Keratinocyte (primary cell): Measurements from ENCODE around the gene GFOD2. TPM values are rescaled to one million over a fixed set of nuclear protein-coding genes. Genes with fewer than 3 reads are reported as not detected.

ENCODE experiments used
- DNase-seq: peaks from one replicate; pipeline ENCODE4 v3.0.0-alpha.2; 2011; ENCODE audit warnings: low read depth, missing footprints, low spot score
- FAIRE-seq: peaks from 2 replicates; lab custom pipeline; 2011; peaks lifted over from hg19 to GRCh38; lab: Jason Lieb, UNC
- H2AFZ ChIP-seq: 2 replicates; pipeline ENCODE4 v1.6.0; 2012; ENCODE audit warnings: low read length, control low read depth, inconsistent platforms; ENCODE audit not compliant: control insufficient read depth
- H3K27ac ChIP-seq: 2 replicates; pipeline ENCODE4 v1.5.1; 2011; ENCODE audit warnings: low read length; ENCODE audit not compliant: control insufficient read depth, insufficient read depth
- H3K27me3 ChIP-seq: 3 replicates; pipeline ENCODE4 v1.6.0; 2011; ENCODE audit warnings: low read length; ENCODE audit not compliant: control insufficient read depth, insufficient read depth; ENCODE audit errors: extremely low read depth
- H3K36me3 ChIP-seq, 2 experiments: 2 replicates in 1 of 2; 3 replicates in 1 of 2; pipeline ENCODE4 v1.5.1; 2011; ENCODE audit warnings: low read length in 2 of 2, mild to moderate bottlenecking in 1 of 2; ENCODE audit not compliant: control insufficient read depth in 2 of 2, insufficient read depth in 2 of 2; ENCODE audit errors: extremely low read depth in 1 of 2
- H3K4me1 ChIP-seq: 3 replicates; pipeline ENCODE4 v1.5.1; 2011; ENCODE audit warnings: low read length; ENCODE audit not compliant: control insufficient read depth, insufficient read depth; ENCODE audit errors: extremely low read depth
- H3K4me2 ChIP-seq: 3 replicates; pipeline ENCODE4 v1.6.0; 2011; ENCODE audit warnings: low read depth, low read length; ENCODE audit not compliant: control insufficient read depth, insufficient read depth; ENCODE audit errors: extremely low read depth
- H3K4me3 ChIP-seq, 3 experiments: fragments of 200-600 bp in 1 of 3; sonication (generic) in 1 of 3; 2 replicates in 2 of 3; 3 replicates in 1 of 3; pipeline ENCODE4 v1.5.1; 2011 to 2016; ENCODE audit warnings: low read length in 3 of 3, mild to moderate bottlenecking in 3 of 3, control low read depth in 2 of 3, inconsistent platforms in 1 of 3, low read depth in 1 of 3, mixed read lengths in 1 of 3, mixed run types in 1 of 3, moderate library complexity in 1 of 3; ENCODE audit not compliant: control insufficient read depth in 2 of 3, insufficient read depth in 2 of 3; ENCODE audit errors: extremely low read depth in 1 of 3
- H3K79me2 ChIP-seq: 2 replicates; pipeline ENCODE4 v1.6.0; 2012; ENCODE audit warnings: low read length; ENCODE audit not compliant: control insufficient read depth, insufficient read depth
- H3K9ac ChIP-seq: 3 replicates; pipeline ENCODE4 v1.6.0; 2011; ENCODE audit warnings: low read length; ENCODE audit not compliant: control insufficient read depth, insufficient read depth; ENCODE audit errors: extremely low read depth
- H3K9me1 ChIP-seq: 3 replicates; pipeline ENCODE4 v1.6.0; 2011; ENCODE audit warnings: low read length; ENCODE audit not compliant: control insufficient read depth, insufficient read depth; ENCODE audit errors: extremely low read depth
- H3K9me3 ChIP-seq: 2 replicates; pipeline ENCODE4 v1.5.1; 2012; ENCODE audit warnings: low read depth, low read length; ENCODE audit not compliant: control insufficient read depth
- H4K20me1 ChIP-seq: 3 replicates; pipeline ENCODE4 v1.6.0; 2011; ENCODE audit warnings: low read length; ENCODE audit not compliant: control insufficient read depth, insufficient read depth; ENCODE audit errors: extremely low read depth
- CTCF ChIP-seq, 3 experiments: IDR thresholded peaks in 1 of 3; conservative IDR thresholded peaks in 1 of 3; optimal IDR thresholded peaks in 1 of 3; 2 replicates in 2 of 3; 3 replicates in 1 of 3; pipeline versions ENCODE3 to v1.5.1; 2011; ENCODE audit warnings: low read length in 3 of 3, mild to moderate bottlenecking in 3 of 3, moderate library complexity in 2 of 3, control low read depth in 1 of 3, inconsistent platforms in 1 of 3; ENCODE audit not compliant: insufficient read depth in 2 of 3; ENCODE audit errors: extremely low read depth in 1 of 3
- EZH2 ChIP-seq: IDR thresholded peaks from one replicate; pipeline ENCODE4 v1.6.1; 2012; ENCODE audit warnings: inconsistent platforms, mild to moderate bottlenecking, low read length, moderate library complexity
- dilution Hi-C: fragments of 300-500 bp; cut with MboI; formaldehyde crosslinking; loops from one replicate; pipeline ENCODE4 v1.7.0; 2020; ENCODE audit warnings: low sequenced_read_pairs; ENCODE audit not compliant: extremely low pct_ligation_motif_present
- polyA plus RNA-seq, 5 experiments: library from polyadenylated mRNA; depleted of rRNA in 3 of 5; stranded (reverse) in 3 of 5; stranded (forward) in 1 of 5; unstranded in 1 of 5; fragments of >200 nt; gene quantifications; 1 replicate in 1 of 5; 2 replicates in 3 of 5; 3 replicates in 1 of 5; pipeline versions ENCODE4 v1.2.1 to v1.2.3, GENCODE V29; 2011 to 2012; ENCODE audit warnings: missing spikeins in 2 of 5, low read depth in 1 of 5, low replicate concordance in 1 of 5

GFOD2 gene
- polyA plus RNA-seq, 1 donor (not counting 4 experiments of a cell fraction or from before 2014, with no cell fraction given), result 13.2 TPM

- dilution Hi-C loops, result no loop called here
- no peaks in the 10 kb centered on the region for H3K9me3 ChIP-seq
- H3K27ac ChIP-seq, result no peak overlapping the region
- H3K4me1 ChIP-seq, result no peaks in the 10 kb centered on the region
- DNase-seq (no peak), FAIRE-seq (no peak)
- H3K79me2 ChIP-seq, result no peaks in the 10 kb centered on the region
- H3K27me3 ChIP-seq, result peaks cover 81% of the 10 kb centered on the region
- H4K20me1 ChIP-seq, result peaks cover 2% of the 10 kb centered on the region
- H3K4me3 ChIP-seq, result no peak overlapping the region
- no peak overlapping the region for H3K4me2 ChIP-seq
- H2AFZ ChIP-seq, result no peak overlapping the region
- no peaks in the 10 kb centered on the region for H3K36me3 ChIP-seq
- H3K9me1 ChIP-seq, result no peaks in the 10 kb centered on the region
- no peak for TF ChIP-seq CTCF (optimal IDR thresholded peaks at IDR 0.05 in 1 of 3, IDR thresholded peaks at IDR 0.05 in 1 of 3, conservative IDR thresholded peaks at IDR 0.05 in 1 of 3; ENCODE audit: extremely low read depth in 1 of 3, insufficient read depth in 2 of 3, low read length in 3 of 3)
- no peak for TF ChIP-seq EZH2
- H3K9ac ChIP-seq, result no peak overlapping the region
Observed at GRCh38 chr16:67651847-67652246, 67.3 kb downstream of the GFOD2 start.

GRCh38 chr16:67651039-67651438 lies 68.1 kb downstream of the GFOD2 start:
- H3K9me1 ChIP-seq, result no peaks in the 10 kb centered on the region
- H3K9ac ChIP-seq, result no peak overlapping the region
- H3K4me3 ChIP-seq, result no peak overlapping the region
- H3K79me2 ChIP-seq, result no peaks in the 10 kb centered on the region
- dilution Hi-C loops, result no loop called here
- no peaks in the 10 kb centered on the region for H3K4me1 ChIP-seq
- H4K20me1 ChIP-seq, result peaks cover 2% of the 10 kb centered on the region
- H3K36me3 ChIP-seq, result no peaks in the 10 kb centered on the region
- no peaks in the 10 kb centered on the region for H3K9me3 ChIP-seq
- FAIRE-seq (no peak), DNase-seq (no peak)
- H3K27ac ChIP-seq, result no peak overlapping the region
- no peak for TF ChIP-seq EZH2
- TF ChIP-seq CTCF (optimal IDR thresholded peaks at IDR 0.05 in 1 of 3, IDR thresholded peaks at IDR 0.05 in 1 of 3, conservative IDR thresholded peaks at IDR 0.05 in 1 of 3; ENCODE audit: extremely low read depth in 1 of 3, insufficient read depth in 2 of 3, low read length in 3 of 3), result no peak
- H2AFZ ChIP-seq, result no peak overlapping the region
- H3K4me2 ChIP-seq, result no peak overlapping the region
- peaks cover 89% of the 10 kb centered on the region for H3K27me3 ChIP-seq
